ENCODE measurements around the gene GAGE2A.

GAGE2A gene

DNA sequence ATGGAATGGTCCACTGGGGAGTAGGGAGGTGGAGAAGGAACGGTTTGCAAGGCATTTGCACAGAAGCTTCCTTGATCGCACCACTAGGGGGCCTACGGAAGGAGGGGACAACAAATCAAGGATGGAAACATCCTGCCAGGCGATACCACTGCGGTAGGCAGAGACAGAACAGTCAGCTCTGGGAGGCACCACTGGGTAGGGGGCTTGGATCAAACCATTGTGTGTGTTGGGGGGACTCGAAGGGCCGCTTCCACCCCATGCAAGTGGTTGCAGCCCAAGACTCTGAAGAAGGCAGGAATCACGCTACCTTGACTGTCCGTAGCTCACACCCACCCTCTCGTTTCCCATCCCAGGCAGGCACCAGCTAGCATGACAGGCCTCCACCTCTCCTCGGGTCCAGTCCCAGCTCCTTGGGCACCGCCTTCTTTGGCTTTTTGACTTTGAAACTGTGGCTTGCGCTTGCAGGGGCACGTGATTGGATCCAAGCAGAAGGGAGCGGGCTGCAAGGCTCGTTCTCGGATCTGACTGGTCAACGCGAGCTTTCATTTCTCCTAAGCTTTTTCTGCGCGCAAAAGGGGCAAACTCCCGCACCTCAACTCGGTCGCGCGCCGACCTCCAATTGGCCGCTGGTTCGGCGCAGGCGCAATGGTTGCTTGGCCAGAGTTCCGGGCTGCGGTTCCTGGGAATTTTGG, 37.9 kb downstream of the GAGE2A start:
- H3K4me3 ChIP-seq (ENCODE audit: low read depth, low read length): no peak overlapping the region
- TF ChIP-seq, protein P1, sequence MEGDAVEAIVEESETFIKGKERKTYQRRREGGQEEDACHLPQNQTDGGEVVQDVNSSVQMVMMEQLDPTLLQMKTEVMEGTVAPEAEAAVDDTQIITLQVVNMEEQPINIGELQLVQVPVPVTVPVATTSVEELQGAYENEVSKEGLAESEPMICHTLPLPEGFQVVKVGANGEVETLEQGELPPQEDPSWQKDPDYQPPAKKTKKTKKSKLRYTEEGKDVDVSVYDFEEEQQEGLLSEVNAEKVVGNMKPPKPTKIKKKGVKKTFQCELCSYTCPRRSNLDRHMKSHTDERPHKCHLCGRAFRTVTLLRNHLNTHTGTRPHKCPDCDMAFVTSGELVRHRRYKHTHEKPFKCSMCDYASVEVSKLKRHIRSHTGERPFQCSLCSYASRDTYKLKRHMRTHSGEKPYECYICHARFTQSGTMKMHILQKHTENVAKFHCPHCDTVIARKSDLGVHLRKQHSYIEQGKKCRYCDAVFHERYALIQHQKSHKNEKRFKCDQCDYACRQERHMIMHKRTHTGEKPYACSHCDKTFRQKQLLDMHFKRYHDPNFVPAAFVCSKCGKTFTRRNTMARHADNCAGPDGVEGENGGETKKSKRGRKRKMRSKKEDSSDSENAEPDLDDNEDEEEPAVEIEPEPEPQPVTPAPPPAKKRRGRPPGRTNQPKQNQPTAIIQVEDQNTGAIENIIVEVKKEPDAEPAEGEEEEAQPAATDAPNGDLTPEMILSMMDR (IDR thresholded peaks at IDR 0.05; ENCODE audit: insufficient read depth, low read depth, low read length, missing control alignments): peak; percentile 24
- peak; percentile 4 for DNase-seq (ENCODE audit: low read depth)

DNA sequence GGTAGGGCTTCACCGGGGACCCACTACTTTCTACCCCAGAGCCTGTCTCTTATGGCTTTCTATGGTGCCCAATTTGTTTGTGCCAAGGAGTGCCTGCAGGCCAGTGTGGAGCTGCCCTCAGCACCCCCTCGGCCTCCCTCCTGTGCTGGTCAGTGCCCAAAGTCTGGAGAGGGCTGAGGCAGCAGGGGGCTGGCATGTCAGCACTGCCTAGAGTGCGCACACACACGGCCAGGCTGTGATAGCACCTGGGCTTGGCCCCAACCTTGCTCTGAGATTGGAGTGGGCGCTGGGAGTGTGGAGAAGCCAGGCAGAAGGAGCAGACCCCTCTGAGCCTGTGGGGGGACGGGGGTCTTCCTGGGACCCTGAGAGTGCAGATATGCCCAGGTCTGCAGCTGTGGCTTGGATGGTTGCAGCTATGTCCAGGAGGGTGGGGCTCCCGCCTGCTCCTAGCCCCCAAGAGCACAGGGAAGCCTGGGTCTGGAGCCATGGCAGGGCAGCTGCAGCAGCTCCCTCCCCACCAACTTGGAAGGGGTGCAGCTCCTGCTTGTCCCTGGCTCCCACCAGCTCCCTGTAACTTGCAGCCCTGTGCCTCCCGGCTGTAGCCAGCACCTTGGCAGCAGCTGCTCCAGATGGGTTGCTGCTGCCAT, 55.8 kb downstream of the GAGE2A start:
- TF ChIP-seq, protein P1 (IDR thresholded peaks at IDR 0.05; ENCODE audit: insufficient read depth, low read depth, low read length, missing control alignments): no peak
- no peak overlapping the region for H3K4me3 ChIP-seq (ENCODE audit: low read depth, low read length)
- no peak for DNase-seq (ENCODE audit: low read depth)

All from GM12865 (cell line).